GM12864 (cell line): Measurements from ENCODE around the gene PA2G4.
A peak's percentile ranks its signal among the peaks of the same experiment; 100 is the strongest.

Source experiments
- DNase-seq: peaks from one replicate; pipeline ENCODE4 v3.0.0-alpha.2; 2011; ENCODE audit warnings: low read depth
- H3K4me3 ChIP-seq: 2 replicates; pipeline ENCODE4 v1.5.1; 2011; ENCODE audit warnings: mild to moderate bottlenecking, low read depth, low read length, control low read depth
- TF ChIP-seq, protein P1 (sequence below): IDR thresholded peaks from 2 replicates; pipeline ENCODE4 v1.5.1; 2011; ENCODE audit warnings: low read depth, mild to moderate bottlenecking, moderate library complexity, low read length, control low read depth, inconsistent platforms; ENCODE audit errors: missing control alignments

Gene PA2G4

DNA sequence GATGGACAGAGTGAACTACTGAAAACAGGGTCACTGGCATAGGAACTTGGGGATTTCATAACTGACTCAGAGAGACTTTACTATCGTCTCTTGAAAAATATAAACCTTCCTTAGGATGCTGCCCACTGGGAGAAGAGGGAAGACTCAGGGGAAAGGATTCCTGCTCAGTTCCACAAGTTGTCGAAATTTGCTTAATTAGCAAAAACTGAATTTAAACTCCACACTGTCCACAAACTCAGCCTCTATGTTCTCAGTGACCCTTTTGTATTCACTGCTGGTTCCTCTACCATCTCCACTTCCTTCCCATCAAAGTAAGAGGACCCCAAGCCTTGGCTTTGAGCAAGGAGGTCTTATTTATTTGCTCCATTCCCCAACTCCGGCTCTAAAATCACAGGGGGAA lies 40.9 kb downstream of the PA2G4 start:
- H3K4me3 ChIP-seq, result no peak overlapping the region
- TF ChIP-seq, protein P1, sequence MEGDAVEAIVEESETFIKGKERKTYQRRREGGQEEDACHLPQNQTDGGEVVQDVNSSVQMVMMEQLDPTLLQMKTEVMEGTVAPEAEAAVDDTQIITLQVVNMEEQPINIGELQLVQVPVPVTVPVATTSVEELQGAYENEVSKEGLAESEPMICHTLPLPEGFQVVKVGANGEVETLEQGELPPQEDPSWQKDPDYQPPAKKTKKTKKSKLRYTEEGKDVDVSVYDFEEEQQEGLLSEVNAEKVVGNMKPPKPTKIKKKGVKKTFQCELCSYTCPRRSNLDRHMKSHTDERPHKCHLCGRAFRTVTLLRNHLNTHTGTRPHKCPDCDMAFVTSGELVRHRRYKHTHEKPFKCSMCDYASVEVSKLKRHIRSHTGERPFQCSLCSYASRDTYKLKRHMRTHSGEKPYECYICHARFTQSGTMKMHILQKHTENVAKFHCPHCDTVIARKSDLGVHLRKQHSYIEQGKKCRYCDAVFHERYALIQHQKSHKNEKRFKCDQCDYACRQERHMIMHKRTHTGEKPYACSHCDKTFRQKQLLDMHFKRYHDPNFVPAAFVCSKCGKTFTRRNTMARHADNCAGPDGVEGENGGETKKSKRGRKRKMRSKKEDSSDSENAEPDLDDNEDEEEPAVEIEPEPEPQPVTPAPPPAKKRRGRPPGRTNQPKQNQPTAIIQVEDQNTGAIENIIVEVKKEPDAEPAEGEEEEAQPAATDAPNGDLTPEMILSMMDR, result no peak
- DNase-seq, result no peak

DNA sequence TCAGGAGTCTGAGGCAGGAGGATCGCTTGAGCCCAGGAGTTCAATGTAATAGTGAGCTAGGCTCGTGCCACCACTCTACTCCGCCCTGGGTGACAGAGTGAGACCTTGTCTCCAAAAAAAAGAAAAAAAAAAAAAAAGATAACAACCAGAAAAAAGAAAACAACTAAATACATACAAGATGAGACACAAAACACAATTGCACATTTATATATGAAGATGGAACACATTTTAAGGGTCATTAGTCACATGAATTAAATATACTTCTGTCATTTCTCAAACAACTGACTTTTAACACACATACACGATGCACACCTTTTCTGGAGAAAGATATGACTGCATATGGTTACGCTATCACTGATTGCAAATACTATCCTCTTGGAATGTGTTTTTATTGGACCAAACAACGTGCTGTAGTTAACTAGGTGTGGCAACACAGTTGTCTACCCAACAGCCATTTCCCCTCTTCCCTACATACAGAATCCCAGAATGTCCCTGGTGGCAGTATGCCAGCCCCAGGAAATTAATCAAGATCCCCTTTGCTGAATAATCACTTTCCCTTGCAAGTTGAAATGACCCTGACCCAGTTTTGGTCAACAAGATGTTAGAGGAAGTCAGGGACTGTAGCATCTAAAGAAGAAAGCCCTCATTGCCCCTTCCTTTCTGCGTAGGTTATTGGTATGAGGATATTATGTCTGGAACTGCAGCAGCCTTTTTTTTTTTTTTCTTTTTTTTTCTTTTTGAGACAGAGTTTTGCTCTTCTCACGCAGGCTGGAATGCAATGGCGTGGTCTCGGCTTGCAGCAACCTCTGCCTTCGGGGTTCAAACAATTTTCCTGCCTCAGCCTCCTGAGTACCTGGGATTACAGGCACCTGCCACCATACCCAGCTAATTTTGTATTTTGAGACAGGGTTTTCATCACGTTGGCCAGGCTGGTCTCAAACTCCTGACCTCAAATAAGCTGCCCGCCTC lies 42.4 kb downstream of the PA2G4 start:
- TF ChIP-seq, protein P1, result no peak

DNA sequence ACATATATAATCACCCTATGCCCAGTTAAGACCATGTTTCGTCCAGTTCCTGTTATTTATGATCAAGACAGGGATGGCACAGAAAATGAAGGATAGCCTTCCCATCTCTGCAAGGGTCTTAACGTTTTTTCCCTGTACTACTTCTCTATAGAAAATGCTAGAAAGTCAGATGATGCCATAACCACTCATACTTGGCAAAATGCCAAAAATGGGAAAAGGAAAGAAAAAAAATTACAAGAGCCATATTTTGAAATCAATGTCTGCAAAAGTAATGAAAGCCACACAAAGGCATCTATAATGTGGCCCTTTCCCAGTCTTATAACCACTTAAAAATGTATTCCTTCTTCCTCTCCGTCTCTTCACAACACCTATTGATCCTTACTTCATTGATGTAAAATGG lies 46.2 kb downstream of the PA2G4 start:
- H3K4me3 ChIP-seq, result no peak overlapping the region
- DNase-seq, result no peak
- TF ChIP-seq, protein P1, result no peak

More for the DNA sequence above, 42.4 kb downstream of the PA2G4 start:
- no peak overlapping the region for H3K4me3 ChIP-seq
- DNase-seq, result no peak

DNA sequence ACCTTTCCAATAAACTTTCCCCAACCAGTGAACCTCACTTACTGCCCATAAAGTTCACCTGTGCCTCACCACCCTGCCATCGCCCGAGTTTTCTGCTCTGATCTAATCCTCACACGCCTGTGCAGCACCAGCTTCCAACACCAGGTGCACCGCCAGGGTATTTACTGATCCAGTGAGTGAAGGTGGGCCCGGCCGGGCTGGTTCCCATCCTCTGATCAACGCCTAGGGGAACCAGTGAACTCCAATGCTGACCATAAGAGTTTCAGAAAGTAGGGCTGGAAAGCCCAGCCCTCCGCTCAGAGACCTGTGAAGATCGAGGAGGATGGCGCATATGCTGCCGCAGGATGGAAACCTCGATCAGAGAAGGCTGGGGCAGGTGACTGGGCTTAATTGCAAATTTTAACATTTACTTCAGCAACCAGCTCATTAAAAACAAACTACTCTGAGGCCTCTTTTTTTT lies 47.3 kb downstream of the PA2G4 start:
- TF ChIP-seq, protein P1, result peak; percentile 61
- H3K4me3 ChIP-seq, result peak overlapping the region; percentile 74
- no peak for DNase-seq

DNA sequence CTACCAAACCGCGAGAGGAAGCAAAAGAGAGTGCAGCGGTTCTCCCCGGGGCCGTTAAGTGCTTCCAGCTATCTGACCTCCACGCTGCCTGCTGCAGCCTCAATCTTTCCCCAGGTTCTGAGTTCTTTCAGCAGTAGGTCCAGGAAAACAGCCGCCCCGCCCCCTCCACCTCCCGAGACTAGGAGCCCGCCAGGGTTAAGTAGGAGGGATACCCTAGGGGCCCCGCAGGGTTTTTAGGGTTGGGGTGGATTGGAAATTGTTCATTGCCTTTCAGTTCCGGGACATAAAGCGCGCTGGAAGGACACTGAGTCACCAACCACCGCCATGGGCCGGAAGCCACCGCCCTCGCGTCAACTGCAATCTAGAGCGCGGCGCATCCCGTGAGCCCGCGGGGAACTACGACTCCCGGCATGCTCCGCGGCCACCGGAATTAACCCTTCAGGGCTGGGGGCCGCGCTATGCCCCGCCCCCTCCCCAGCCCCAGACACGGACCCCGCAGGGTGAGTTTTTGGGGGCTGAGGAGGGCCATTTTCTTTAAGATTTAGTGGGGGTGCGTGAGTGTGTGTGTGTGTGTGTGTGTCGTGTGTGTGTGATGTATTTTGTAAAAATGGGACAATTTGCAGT lies 47.9 kb downstream of the PA2G4 start, which contains the start of gene MYL6B:
TSS of gene MYL6B (plus strand) at position 456 of the 624 bp plus-strand sequence. CDS start 1,332 bp downstream, outside the sequence.
- TF ChIP-seq, protein P1, result no peak
- peak within 1 kb of the TSS; percentile 74 for H3K4me3 ChIP-seq
- peak; percentile 74 for DNase-seq

DNA sequence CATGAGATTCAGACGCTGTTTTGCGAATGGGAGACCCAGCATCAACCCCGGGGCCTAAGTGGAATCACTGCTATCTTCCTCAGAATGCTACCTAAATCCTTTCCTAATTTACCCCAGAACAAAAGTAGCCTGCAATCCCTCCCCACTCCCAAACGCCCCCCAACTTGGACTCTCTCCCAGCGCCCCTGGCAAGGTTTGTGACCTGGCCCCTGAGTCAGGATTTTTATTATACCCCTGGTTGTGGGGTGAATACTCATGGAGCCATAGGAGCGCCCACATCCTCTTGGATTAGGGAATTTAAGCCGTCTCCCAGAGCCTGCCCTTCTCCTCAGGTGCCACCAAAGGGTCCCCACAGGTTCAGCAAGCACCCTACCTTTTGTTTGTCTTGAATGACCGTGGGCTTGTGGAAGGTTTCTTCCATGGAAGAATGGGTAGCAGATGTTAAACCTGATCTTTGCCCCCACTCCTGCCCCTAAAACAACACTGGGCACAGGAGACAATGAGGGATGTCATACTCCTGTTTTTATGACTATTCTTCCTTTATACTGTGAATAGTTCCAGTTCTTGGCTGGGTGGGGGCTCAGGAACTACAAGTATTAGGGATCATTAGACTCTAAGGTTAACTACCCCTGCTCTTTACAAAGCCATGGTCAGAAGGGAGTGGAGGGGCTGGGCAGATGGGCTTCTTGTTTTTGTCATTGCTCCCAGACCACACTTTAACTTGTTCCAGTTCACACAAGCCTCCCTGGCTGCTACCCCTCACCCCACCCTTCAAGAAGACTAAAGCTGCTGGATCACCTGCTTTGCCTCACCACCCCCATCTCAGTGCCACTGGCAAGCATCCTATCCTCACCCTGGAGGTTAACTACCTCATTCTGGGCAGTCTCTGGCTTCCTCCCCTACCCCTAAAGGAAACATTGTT lies 48.7 kb downstream of the PA2G4 start:
- peak overlapping the region; percentile 74 for H3K4me3 ChIP-seq
- no peak for DNase-seq
- TF ChIP-seq, protein P1, result no peak
